Neuron (in vitro differentiated cells): Measurements from ENCODE around the gene CDHR1.

Source experiments
- H2AFZ ChIP-seq: one replicate; pipeline ENCODE4 v1.6.1; 2013; ENCODE audit warnings: low read depth, mild to moderate bottlenecking, inconsistent platforms, low read length, moderate library complexity
- H3K27me3 ChIP-seq: one replicate; pipeline ENCODE4 v1.6.1; 2013; ENCODE audit warnings: low read length; ENCODE audit not compliant: insufficient read depth
- H3K36me3 ChIP-seq: one replicate; pipeline ENCODE4 v1.6.1; 2013; ENCODE audit warnings: low read length; ENCODE audit not compliant: insufficient read depth
- H3K4me1 ChIP-seq: one replicate; pipeline ENCODE4 v1.6.1; 2013; ENCODE audit warnings: low read length; ENCODE audit not compliant: insufficient read depth
- H3K4me3 ChIP-seq: 2 replicates; pipeline ENCODE4 v1.5.1; 2013; ENCODE audit warnings: mild to moderate bottlenecking, low read length, moderate library complexity
- H3K9me3 ChIP-seq: one replicate; pipeline ENCODE4 v1.6.1; 2013; ENCODE audit warnings: low read length

The CDHR1 gene

DNA sequence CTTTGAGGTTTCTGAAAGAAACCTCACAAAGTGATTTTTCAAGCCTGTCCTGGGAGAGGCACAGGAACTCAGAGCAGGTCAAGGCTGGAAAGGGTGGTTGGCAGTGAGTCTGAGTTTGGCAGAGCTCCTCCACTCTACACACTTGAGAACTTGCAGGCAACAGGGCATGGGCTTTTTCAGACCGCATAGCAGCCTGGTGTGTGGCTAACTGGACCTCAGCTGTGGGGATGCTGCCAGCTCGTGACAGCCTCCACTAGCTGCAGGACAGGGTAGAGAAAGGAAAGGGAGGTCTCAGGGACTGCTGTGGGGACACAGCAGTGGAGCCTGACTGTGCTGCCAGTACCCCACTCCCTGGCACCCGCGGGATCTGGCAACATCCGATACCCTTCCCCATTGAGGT is 2.6 kb downstream of the CDHR1 start:
- no peak overlapping the region for H2AFZ ChIP-seq
- no peaks in the 10 kb centered on the region for H3K9me3 ChIP-seq
- H3K27me3 ChIP-seq: peaks cover 56% of the 10 kb centered on the region
- H3K4me1 ChIP-seq: peaks cover 9% of the 10 kb centered on the region
- H3K36me3 ChIP-seq: no peaks in the 10 kb centered on the region
- H3K4me3 ChIP-seq: no peak overlapping the region

DNA sequence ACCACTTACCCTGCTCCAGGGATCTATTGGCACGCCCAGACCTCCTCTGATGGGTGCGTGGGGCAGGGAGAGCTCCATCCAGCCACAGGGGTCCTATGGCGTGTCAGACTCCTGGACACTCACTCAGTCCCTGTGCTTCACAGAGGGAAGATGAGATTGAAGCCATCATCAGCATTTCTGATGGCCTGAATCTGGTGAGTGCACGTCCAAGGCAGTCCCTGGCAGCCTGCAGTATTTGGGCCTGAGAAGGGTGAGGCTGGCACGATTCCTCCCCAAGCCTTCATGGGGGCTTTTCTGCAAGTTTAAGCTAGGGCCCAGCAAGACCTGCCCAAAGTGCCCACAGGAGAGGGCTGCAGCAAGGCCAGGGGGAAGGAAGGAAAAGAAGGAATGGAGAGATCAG is 3.3 kb downstream of the CDHR1 start:
- no peak overlapping the region for H2AFZ ChIP-seq
- H3K4me3 ChIP-seq: no peak overlapping the region
- no peaks in the 10 kb centered on the region for H3K36me3 ChIP-seq
- H3K9me3 ChIP-seq: no peaks in the 10 kb centered on the region
- H3K27me3 ChIP-seq: peaks cover 56% of the 10 kb centered on the region
- peaks cover 9% of the 10 kb centered on the region for H3K4me1 ChIP-seq

DNA sequence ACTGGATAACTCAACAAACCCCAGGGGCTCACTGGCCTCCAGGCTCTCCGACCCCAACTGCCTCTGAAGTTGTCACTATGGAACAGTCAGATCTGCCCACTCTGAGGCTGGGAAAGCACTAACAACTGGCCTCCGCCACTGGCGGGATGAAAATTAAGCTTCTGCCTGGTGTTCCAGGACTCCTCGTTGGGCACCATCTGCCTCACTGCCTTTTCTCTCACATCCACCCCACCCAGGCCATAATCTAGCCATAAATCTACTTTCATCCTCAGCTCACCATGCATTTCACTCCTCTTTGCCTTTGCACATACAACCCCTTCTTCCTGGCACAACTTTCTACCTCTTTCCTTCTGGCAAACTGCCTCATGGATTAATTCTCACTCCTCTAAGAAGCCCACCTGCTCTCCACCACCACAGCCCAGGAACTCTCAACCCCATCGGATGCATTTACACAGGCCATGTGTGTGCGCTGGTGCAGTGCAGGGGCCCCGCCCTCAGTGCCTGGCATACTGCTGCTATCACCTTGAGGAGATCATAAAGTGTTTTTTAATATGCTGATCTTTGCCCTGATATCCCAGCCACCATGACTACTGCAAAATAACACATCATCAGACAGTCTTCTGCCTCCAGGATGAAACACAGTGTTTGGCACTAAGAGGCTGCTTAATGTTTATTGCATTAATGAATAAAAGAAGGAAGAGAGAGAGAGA is 4.0 kb downstream of the CDHR1 start:
- Histone ChIP-seq H3K4me3 (no peak overlapping the region), H3K27me3 (peaks cover 48% of the 10 kb centered on the region), H3K9me3 (no peaks in the 10 kb centered on the region), H2AFZ (no peak overlapping the region), H3K36me3 (no peaks in the 10 kb centered on the region), H3K4me1 (peaks cover 9% of the 10 kb centered on the region)

DNA sequence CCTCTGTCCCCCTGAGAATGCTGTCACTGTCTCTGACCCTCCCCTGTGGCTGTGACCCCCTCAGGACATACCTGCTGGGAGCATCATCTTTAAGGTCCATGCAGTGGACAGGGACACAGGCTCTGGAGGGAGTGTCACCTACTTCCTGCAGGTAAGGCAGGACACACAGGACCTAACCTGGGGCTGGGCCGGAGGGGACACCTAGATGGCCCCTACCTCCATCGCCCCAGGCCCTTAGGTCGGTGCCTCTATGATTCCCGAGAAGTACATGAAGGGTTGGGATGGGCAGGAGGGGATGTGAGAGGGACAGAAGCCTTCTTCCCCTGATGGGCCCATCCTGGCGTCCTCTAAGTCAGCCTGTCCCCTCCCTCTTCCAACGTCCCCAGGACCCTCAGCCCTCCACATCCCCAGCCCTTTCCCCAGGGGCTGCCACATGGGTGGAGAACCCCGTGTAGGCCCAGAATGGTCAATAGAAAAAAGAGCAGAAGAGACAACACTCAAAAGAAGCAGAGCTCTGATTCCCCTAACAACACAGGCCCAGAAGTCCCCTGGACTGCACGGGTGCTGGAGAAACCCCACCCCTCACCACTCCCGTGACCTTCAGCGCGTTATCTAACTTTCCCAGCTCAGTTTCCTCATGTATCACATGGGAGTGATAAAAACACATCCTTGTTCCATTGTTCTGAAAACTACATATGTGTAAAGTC is 6.4 kb downstream of the CDHR1 start:
- Histone ChIP-seq H2AFZ (no peak overlapping the region), H3K4me1 (no peaks in the 10 kb centered on the region), H3K36me3 (no peaks in the 10 kb centered on the region), H3K27me3 (peaks cover 26% of the 10 kb centered on the region), H3K4me3 (no peak overlapping the region), H3K9me3 (no peaks in the 10 kb centered on the region)

DNA sequence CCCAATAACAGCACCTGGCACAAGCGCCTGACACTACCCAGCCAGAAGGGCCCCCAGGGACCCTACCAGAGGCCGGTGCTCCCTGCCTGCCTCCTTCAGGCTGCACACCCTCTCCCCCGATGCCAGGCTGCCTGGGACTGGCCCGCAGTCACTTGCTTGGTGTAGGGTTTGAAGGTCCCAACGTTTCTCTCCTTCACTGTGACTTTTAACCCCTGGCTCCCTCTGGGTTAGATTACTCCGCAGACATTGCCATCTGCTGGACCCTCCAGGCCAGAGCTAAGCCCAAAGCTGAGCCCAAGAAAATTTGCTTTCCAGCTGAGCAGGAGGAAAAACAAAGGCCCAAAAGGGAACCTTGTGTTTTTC is 6.9 kb downstream of the CDHR1 start:
- Histone ChIP-seq H3K27me3 (peaks cover 21% of the 10 kb centered on the region), H3K9me3 (no peaks in the 10 kb centered on the region), H2AFZ (no peak overlapping the region), H3K4me1 (no peaks in the 10 kb centered on the region), H3K36me3 (no peaks in the 10 kb centered on the region), H3K4me3 (no peak overlapping the region)

DNA sequence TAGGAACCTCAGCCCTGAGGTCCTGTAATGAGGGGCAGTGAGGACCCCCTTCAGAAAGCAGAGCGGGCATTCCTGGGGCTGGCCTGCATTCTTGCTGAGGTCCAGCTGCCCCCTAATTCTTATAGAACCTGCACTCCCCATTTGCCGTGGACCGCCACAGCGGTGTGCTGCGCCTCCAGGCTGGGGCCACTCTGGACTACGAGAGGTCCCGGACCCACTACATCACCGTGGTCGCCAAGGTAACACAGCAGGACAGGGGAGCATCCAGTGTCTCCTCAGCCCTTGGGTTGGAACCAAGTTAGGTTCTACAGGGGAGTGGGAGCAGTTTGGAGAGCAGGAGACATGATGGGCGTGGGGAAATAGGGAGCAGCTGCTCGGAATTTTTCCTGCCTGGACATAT is 7.3 kb downstream of the CDHR1 start:
- Histone ChIP-seq H2AFZ (no peak overlapping the region), H3K4me3 (no peak overlapping the region), H3K36me3 (no peaks in the 10 kb centered on the region), H3K4me1 (no peaks in the 10 kb centered on the region), H3K9me3 (no peaks in the 10 kb centered on the region), H3K27me3 (peaks cover 16% of the 10 kb centered on the region)

DNA sequence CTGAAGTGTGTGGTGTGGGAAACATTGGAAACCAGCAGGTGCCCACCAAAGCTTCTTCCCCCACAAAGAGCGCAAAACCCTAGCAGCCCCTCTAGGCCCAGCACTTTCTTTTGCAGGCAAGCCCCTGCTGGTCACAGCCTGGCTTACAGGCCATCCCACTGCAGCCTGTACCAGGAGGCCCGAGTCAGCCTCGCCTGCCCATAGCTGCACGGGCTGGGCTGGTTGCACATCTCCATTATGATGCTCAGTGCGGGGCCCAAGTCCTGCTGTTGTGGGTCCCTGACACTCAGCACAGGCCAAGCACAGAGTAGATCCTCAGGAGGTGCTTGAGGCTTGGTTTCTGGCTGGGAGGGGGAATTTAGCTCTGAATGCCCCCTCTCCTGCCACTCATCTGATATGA is 8.0 kb downstream of the CDHR1 start:
- H3K4me1 ChIP-seq: no peaks in the 10 kb centered on the region
- H3K27me3 ChIP-seq: peaks cover 10% of the 10 kb centered on the region
- H3K9me3 ChIP-seq: no peaks in the 10 kb centered on the region
- H3K4me3 ChIP-seq: no peak overlapping the region
- H3K36me3 ChIP-seq: no peaks in the 10 kb centered on the region
- no peak overlapping the region for H2AFZ ChIP-seq

DNA sequence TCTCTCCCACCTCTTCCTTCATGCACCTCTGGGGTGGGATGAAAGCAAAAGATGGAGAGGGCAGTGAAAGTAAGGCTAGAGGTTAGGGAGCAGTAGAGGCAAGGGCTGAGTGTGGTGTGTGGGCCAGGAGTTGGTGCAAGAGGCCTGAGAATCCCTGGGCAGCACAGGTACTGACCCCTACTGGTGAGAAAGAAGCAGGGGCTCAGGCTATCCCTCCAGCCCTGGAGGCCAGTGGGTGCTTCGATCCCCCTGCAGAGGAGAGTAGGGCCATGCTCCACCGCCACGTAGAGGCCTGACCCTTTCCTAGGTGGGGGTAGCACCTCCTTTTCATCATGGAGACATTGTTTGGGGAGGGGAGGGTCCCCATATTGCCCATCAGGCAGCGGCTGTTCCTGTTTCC is 9.8 kb downstream of the CDHR1 start:
- Histone ChIP-seq H2AFZ (no peak overlapping the region), H3K9me3 (no peaks in the 10 kb centered on the region), H3K4me1 (no peaks in the 10 kb centered on the region), H3K27me3 (no peaks in the 10 kb centered on the region), H3K4me3 (no peak overlapping the region), H3K36me3 (no peaks in the 10 kb centered on the region)

DNA sequence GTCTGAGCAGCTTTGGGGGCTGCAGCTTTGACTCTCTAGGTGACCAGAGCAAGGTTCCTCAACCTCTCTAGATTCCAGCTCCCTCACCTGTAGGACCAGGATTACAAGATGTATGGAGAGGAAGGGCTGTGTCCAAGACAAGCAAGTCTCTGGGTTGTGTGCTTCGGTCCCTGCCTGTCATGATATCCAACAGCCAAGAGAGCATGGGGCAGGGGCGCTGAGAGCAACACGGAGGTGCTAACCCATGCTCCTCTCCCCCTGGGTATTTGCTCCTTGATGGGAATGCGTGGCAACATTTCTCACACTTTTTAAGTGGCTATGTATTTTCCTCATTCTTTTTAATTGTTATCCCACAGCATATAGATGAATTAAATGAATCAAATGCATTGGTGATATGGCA is 10.3 kb downstream of the CDHR1 start:
- no peaks in the 10 kb centered on the region for H3K9me3 ChIP-seq
- no peaks in the 10 kb centered on the region for H3K27me3 ChIP-seq
- no peaks in the 10 kb centered on the region for H3K4me1 ChIP-seq
- H2AFZ ChIP-seq: no peak overlapping the region
- H3K4me3 ChIP-seq: no peak overlapping the region
- no peaks in the 10 kb centered on the region for H3K36me3 ChIP-seq

DNA sequence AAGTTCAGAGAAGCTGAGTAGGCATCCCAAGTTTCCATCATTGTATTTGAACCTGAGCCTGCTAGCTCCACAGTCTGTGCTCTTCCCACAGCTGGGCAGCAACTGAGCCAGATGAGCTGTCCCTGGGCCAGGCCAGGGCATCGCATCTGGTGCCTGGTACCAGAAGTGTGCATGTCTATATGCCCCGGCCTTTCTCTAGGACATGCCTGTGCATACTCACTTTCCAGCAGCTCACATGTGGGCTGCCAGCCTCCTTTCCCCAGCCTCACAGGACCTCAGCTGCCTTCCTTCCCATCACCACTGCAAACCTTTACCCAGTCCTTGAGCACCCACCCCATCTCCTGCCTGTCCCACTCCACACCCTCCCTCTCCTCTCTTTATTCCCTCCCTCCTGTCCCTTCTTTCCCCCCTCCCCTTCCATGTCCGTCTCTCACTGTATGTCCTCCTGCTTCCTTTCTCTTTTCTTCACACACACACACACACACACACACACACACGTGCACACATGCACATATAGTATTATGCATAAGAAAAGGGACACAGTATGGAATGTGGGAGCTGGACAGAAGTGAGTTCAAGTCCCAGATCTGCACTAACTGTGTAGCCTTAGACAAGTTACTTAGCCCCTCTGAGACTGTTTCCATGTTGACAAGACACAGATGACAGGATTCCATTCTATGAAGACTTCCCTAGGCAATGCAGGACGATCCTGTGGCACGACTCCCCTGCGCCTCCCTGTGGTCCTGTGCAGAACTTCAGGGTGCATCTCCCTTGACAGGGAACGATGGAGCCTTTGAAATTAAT is 10.9 kb downstream of the CDHR1 start:
- Histone ChIP-seq H3K4me1 (no peaks in the 10 kb centered on the region), H3K36me3 (no peaks in the 10 kb centered on the region), H3K9me3 (no peaks in the 10 kb centered on the region), H2AFZ (no peak overlapping the region), H3K27me3 (peaks cover 2% of the 10 kb centered on the region), H3K4me3 (no peak overlapping the region)

DNA sequence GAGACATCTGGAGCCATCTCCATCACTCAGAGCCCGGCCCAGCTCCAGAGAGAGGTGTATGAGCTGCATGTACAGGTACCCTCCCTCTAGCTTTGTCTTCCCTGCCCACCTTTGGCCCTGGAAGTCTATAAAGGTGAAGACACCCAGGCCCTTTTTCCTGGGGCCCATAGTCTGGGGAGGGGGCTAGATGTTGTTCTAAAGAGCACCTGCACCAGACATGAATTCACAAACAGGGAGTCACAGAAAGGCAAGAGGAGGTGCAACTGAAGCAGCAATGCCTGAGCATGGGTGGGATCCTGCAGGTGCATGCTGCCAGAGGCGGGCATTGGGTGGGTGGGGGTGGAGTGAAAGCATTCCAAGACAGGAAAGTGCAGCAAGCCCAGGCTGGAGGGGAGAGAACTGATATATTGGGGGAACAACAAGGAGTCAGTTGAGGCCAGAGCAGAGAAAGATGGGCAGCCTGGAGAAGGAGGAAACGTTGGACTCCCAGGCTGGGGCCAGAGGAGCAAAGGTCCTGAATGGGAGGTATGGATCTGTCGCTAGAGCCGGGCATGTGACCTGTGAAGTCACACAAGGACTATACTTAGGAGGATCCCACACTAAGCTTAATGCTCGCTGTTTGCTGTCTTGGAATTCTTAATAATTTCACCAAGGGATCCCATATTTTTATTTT is 11.7 kb downstream of the CDHR1 start:
- no peaks in the 10 kb centered on the region for H3K36me3 ChIP-seq
- no peaks in the 10 kb centered on the region for H3K4me1 ChIP-seq
- H3K9me3 ChIP-seq: no peaks in the 10 kb centered on the region
- no peak overlapping the region for H2AFZ ChIP-seq
- H3K4me3 ChIP-seq: no peak overlapping the region
- H3K27me3 ChIP-seq: peaks cover 2% of the 10 kb centered on the region

DNA sequence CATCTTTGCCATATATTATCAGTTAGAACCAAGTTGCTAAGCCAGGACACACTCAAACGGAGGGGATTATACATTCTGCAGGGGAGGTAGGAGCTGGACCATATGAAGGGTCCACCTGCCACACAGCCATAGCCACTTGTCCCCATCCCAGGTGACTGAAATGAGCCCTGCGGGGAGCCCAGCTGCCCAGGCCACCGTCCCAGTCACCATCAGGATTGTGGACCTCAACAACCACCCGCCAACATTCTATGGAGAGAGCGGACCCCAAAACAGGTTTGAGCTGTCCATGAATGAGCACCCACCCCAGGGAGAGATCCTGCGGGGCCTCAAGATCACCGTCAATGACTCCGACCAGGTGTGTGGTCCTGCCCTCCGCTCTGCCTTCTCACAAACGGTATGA is 13.7 kb downstream of the CDHR1 start:
- no peak overlapping the region for H2AFZ ChIP-seq
- H3K36me3 ChIP-seq: no peaks in the 10 kb centered on the region
- peaks cover 2% of the 10 kb centered on the region for H3K27me3 ChIP-seq
- H3K9me3 ChIP-seq: no peaks in the 10 kb centered on the region
- no peaks in the 10 kb centered on the region for H3K4me1 ChIP-seq
- H3K4me3 ChIP-seq: no peak overlapping the region

DNA sequence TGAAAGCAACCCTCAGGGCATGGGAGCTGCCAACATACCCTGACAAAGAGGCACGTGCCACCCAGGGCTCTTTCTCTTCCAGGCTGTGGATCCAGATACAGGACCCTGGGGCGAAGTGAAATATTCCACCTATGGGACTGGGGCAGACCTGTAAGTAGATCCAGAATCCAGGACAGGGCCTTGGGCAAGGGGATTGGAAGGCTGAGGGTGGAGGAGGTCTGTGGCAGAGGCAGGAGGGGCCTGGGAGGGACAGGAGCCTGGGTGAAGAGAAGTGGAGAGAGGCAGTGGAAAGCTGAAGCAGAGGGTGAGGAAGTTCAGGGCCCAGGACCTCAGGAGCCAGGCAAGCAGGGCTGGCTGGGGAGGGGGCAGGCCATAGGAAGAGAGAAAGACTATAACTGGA is 17.2 kb downstream of the CDHR1 start:
- H3K27me3 ChIP-seq: peaks cover 2% of the 10 kb centered on the region
- H3K4me3 ChIP-seq: no peak overlapping the region
- H3K9me3 ChIP-seq: no peaks in the 10 kb centered on the region
- no peaks in the 10 kb centered on the region for H3K36me3 ChIP-seq
- H2AFZ ChIP-seq: no peak overlapping the region
- no peaks in the 10 kb centered on the region for H3K4me1 ChIP-seq
